ENCODE results near the gene HNRNPD. TPM values are rescaled to one million over a fixed set of nuclear protein-coding genes. Genes with fewer than 3 reads are reported as not detected.
A peak's percentile ranks its signal among the peaks of the same experiment; 100 is the strongest.

Gene HNRNPD
- total and polyA plus RNA-seq, 2 of the 13 experiments (the other 11 are each of a cell fraction or from before 2014, with no cell fraction given), result 64.0 to 69.7 TPM

GRCh38 chr4:82421796-82422560 lies 48.2 kb upstream of the HNRNPD start (continued):
- TF ChIP-seq HOXA7 (CRISPR knock-in tag; IDR thresholded peaks at IDR 0.05) (no peak), MBD4 (IDR thresholded peaks at IDR 0.05; ENCODE audit: borderline replicate concordance, low read length) (0 out of 2 replicates have a peak, but pooled peaks have one; percentile 42), ZNF572 (CRISPR knock-in tag; IDR thresholded peaks at IDR 0.05) (no peak), ZNF713 (CRISPR knock-in tag; IDR thresholded peaks at IDR 0.05) (no peak), PAF1 (CRISPR knock-in tag; IDR thresholded peaks at IDR 0.05) (peak; percentile 90; the same call in 1 of the 2 replicates), ZNF337 (CRISPR knock-in tag; IDR thresholded peaks at IDR 0.05; ENCODE audit: borderline replicate concordance, low read depth) (0 out of 2 replicates have a peak, but pooled peaks have one; percentile 29), SRF (IDR thresholded peaks at IDR 0.05; ENCODE audit: low read depth, low read length) (no peak), ZFP36L1 (CRISPR knock-in tag; IDR thresholded peaks at IDR 0.05) (no peak), SNRNP70 (IDR thresholded peaks at IDR 0.05; ENCODE audit: low read depth, low read length) (no peak), POLR2A (IDR thresholded peaks at IDR 0.05; ENCODE audit: insufficient read depth in 1 of 2, low read depth in 2 of 2, low read length in 2 of 2) (peak; percentile 54 to 65), FOXM1 (CRISPR knock-in tag; IDR thresholded peaks at IDR 0.05) (no peak), ZSCAN21 (CRISPR knock-in tag; IDR thresholded peaks at IDR 0.05; ENCODE audit: borderline replicate concordance) (no peak), FUBP1 (CRISPR knock-in tag; IDR thresholded peaks at IDR 0.05; ENCODE audit: borderline replicate concordance) (0 out of 2 replicates have a peak, but pooled peaks have one; percentile 23), KLF13 (CRISPR knock-in tag; IDR thresholded peaks at IDR 0.05) (no peak), POLR2AphosphoS2 (IDR thresholded peaks at IDR 0.05; ENCODE audit: low read depth, low read length) (peak; percentile 16; the same call in 1 of the 2 replicates), POLR2G (IDR thresholded peaks at IDR 0.05; ENCODE audit: low read depth, low read length) (peak; percentile 79), NFE2L1 (CRISPR knock-in tag; IDR thresholded peaks at IDR 0.05; ENCODE audit: borderline replicate concordance) (no peak), POLR2AphosphoS5 (IDR thresholded peaks at IDR 0.05; ENCODE audit: low read depth, low read length) (peak; percentile 17; the same call in 1 of the 2 replicates), MTERF4 (CRISPR knock-in tag; IDR thresholded peaks at IDR 0.05) (no peak), AGO2 (optimal IDR thresholded peaks at IDR 0.05; ENCODE audit: low read depth, low read length) (peak; percentile 48), ZNF558 (CRISPR knock-in tag; IDR thresholded peaks at IDR 0.05; ENCODE audit: borderline replicate concordance) (no peak)

All from HepG2 (cell line).